GM18507 (cell line): ENCODE measurements around the gene ZPBP2.
"Not testable (repeated sequence)": the region's sequence is repeated elsewhere in the genome, so short reads cannot be mapped to it uniquely, and the experiment has no call there.

Source experiments
- DNase-seq: peaks from one replicate; pipeline ENCODE4 v3.0.0; 2011; ENCODE audit warnings: low read depth; ENCODE audit not compliant: insufficient read length; ENCODE audit errors: extremely low spot score
- FAIRE-seq: peaks from 2 replicates; lab custom pipeline; 2011; peaks lifted over from hg19 to GRCh38; lab: Jason Lieb, UNC

ZPBP2 gene

DNA sequence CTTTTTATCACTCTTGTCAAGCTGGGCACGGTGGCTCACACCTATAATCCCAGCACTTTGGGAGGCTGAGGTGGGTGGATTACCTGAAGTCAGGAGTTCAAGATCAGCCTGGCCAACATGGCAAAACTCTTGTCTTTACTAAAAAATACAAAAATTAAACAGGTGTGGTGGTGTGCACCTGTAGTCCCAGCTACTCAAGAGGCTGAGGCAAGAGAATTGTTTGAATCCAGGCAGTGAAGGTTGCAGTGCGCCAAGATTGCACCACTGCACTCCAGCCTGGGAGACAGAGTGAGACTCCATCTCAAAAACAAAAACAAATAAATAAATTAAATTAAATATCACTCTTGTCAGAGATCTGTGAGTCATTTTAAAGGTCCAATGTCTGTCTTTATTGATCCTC lies 34.0 kb downstream of the ZPBP2 start:
- not testable (repeated sequence) for FAIRE-seq, DNase-seq

DNA sequence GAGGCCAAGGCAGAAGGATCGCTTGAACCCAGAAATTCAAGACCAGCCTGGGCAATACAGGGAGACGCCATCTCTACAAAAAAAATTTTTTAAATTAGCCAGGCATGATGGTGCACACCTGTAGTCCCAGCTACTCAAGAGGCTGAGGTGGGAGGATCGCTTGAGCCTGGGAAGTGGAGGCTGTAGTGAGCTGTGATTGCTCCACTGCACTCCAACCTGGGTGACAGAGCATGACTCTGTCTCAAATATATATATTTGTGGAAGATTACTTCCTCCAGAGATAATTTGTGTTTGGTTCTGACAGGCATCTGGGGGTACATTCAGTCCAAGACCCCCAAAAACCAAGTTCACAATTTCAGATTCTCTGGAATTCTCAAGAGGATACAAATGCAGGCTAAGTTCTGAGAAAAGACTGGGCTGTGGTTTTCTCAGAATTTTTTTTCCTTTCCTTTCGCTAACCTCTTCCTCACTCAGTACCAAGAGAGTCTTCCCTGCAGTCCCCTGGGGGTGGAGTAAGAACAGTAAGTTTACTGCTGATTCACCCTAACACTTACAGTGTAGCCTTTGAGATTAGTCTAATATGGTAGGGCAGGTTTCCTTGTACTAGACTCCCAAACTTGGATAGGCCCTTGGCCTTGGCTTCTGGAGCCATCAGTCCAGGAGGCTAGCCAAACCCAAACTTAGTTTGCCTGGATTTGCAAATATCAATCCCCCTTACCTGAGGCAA lies 35.3 kb downstream of the ZPBP2 start:
- DNase-seq (no peak), FAIRE-seq (no peak)

DNA sequence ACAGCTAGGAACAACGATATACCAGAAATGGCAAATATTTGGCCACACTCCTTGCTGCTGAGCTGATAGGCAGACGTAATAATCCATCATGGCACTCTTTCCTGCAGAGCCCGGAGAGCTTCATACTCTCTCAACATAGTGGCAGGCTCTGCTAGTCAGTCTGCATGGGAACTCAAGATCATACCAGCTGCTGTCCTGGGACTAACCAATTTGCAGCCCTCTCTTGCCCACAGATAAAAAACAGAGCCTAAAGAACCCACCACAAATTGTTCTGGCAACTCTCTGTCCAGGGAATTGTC lies 36.9 kb downstream of the ZPBP2 start:
- DNase-seq: no peak
- FAIRE-seq: no peak

- no peak for FAIRE-seq
- no peak for DNase-seq
Observed at GRCh38 chr17:39908789-39909352, 40.9 kb downstream of the ZPBP2 start.

GRCh38 chr17:39913989-39914388 lies 46.0 kb downstream of the ZPBP2 start:
- DNase-seq (no peak), FAIRE-seq (no peak)

DNA sequence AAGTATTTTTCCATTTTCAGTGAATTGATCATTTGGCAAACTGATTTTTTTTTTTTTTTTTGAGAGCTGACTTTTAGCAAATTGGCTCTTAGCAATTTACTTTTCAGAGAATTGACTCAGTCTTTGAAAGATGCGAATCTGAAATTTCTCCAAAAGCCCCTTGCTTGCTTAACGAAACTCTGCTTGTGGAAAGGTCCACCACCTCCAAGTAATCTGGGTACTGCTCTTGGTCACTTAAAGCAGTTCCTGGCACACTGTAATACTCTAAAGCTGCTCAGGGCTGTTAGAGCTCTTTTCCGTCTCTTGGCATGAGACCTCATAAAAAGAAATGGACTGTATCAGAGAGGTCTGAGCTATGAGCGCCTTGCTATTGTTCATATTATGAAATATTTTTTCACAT lies 47.6 kb downstream of the ZPBP2 start:
- DNase-seq (no peak), FAIRE-seq (no peak)

- FAIRE-seq: no peak
Observed at GRCh38 chr17:39916918-39917317, 48.9 kb downstream of the ZPBP2 start.

DNA sequence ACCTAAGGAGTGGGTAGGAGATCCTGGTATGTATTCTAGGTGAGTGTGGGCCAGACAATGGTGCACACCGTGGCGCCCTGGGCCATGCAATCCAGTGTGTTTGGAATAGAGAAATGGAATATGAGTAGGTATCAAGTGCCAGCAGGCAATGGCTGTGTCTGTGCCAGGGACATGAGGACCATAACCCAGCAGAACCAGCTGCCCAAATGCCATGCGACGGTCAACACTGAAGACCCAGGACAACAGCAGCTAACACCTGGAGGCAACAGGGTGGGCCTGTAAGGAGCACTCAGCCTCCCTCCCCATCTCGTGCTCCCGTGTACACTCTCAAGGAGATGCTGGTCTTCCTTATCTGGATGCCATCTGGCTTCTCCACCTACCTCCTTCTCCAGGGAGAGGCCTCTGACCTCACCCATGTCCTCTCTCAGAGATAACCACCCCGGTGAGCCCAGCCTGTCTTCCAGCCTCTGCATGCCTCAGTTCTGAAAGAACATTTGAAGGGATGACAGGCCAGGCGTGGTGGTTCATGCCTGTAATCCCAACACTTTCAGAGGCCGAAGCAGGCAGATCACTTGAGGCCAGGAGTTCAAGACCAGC lies 51.2 kb downstream of the ZPBP2 start:
- FAIRE-seq (no peak), DNase-seq (no peak)

More at GRCh38 chr17:39916918-39917317, 48.9 kb downstream of the ZPBP2 start:
- DNase-seq: no peak

- DNase-seq (no peak), FAIRE-seq (peak; percentile 87)
Observed at GRCh38 chr17:39920218-39921210, 52.5 kb downstream of the ZPBP2 start.

- DNase-seq (no peak), FAIRE-seq (peak; percentile 36)
Observed at GRCh38 chr17:39921323-39921722, 53.3 kb downstream of the ZPBP2 start.

DNA sequence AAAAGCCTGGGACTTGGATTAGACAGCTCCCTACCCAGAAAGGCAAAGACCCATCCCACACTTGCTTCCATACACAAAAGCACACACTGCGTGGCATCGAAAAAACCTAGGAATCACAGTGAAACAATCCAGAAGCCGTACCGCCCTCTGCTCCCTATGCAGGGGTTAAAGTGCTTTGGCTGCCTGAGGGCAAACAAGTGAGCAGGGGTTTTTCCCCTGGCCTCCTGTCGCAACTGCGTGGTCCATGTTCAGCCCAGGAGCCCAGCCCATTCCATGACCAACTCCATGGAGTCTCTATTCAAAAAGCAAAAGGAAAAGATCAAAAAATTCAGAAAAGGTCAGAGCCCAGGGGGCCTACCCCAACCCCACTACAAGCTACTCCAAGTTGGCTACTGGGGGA lies 54.0 kb downstream of the ZPBP2 start:
- FAIRE-seq (no peak), DNase-seq (no peak)

DNA sequence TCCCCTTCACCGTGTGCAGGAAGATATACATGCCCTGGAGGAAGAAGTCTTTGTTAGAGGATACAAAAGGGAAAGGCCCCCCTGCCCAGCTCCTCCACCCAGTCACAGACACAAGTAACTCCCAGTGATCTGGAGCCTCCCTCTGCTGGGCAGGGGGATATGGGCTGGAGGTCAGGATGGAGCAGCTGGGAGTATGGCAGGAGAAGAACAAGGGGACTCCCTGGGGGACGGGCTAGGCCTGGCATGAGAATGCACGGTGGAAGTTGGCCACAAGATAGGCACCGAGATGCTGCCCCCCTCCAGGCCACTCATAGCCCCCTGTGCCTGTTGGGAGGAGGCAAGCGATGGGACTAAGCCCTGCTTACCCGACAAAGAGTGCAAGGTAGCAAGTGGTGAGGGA lies 55.2 kb downstream of the ZPBP2 start:
- no peak for FAIRE-seq

DNA sequence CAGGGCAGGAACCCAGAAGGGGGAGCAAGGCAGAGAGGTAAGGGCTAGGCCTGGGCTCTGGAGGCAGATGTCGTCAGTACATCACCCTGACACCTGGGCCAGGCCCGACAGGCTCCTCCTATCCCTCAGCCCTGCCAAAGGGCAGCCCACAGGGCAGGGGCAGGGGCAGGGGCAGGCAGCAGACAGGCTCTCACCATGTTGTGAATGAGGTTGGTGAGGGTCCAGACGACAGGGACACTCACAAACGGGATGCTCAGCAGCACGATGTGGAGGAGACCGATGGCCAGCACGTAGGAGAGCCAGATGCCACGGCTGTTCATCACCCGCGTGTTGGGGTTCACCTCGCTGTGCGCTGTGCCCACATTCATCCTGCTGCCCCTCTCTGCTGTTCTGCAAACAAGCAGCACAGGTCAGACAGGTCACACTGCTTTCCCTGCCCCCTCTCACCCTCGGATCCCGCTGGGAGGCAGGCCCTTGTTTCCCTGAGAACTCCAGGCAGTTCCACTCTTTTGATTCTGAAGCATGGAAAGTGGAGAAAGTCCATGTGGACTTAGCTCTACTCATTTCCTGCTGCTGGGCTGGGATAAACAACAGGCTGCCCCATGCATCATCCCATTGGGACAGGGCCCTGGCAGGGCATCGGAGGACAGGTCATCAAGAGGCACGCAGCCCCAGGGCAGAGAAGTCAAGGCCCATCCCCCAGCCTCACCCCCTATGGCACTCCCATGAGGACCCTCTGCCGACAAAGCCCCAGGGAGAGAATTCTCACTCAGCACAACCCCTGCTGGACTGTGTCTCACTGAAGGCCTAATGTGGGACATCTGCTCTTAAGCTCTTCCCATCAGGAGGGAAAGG lies 56.1 kb downstream of the ZPBP2 start:
- no peak for DNase-seq
- no peak for FAIRE-seq

More for the DNA sequence above, 55.2 kb downstream of the ZPBP2 start:
- DNase-seq: no peak

DNA sequence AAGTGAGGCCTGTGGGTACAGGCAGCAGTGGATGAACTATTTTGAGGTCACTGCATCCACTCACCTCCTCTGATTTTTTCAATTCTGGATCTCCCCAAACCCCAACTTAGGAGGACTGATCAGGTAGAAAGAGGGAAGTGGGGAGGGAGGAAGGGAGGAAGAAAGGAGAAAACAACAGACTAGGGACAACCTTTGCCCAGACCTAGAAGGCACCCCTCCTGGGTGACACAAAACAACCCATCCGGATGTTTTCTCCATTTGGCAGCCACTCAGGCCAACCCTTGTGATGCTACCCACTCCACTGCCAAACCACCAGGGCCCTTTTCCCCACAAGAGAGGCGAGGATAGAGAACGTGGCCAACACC lies 56.7 kb downstream of the ZPBP2 start:
- FAIRE-seq (no peak), DNase-seq (no peak)

GRCh38 chr17:39925282-39926134 lies 57.5 kb downstream of the ZPBP2 start:
- DNase-seq (no peak), FAIRE-seq (no peak)

GRCh38 chr17:39926135-39926587 lies 58.2 kb downstream of the ZPBP2 start:
- FAIRE-seq (peak; percentile 81), DNase-seq (no peak)

DNA sequence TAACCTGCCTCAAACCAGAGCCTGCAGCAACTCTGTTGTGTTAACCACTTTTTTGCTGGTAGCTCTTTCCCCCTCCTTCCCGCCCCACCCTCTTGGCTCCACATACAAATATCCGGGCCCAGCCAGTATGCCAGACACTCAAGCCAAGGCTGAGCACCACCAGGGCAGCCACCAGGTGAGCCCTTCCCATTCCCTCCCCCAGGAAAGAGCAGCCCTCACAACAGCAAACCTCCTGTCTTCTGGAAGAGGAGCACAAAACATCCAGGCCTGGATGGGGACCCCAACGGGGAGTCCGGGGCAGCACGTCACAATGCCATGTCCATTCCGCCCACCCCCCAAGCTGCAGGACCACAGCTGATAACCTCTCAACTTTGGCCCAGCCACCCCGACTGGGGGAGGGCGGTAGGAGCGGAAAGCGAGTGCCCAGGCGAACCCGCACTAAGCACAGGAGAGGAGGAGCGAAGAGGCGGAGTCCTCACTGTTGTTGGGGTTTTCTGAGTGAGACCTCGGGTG lies 58.6 kb downstream of the ZPBP2 start:
- peak; percentile 71 for FAIRE-seq
- no peak for DNase-seq
